GOT3 (cell line): Measurements from ENCODE around the gene PSMD5.
"Not testable (repeated sequence)": the region's sequence is repeated elsewhere in the genome, so short reads cannot be mapped to it uniquely, and the experiment has no call there.

Experiments used
- DNase-seq: peaks from one replicate; lab custom pipeline; 2025; ENCODE audit warnings: mixed read lengths; lab: John Stamatoyannopoulos, UW

PSMD5 gene

GRCh38 chr9:120807607-120808379, 34.9 kb downstream of the PSMD5 start:
- no peak for DNase-seq

- DNase-seq = not testable (repeated sequence)
Measured at GRCh38 chr9:120804784-120805363, 37.8 kb downstream of the PSMD5 start.

- DNase-seq = no peak
Measured at GRCh38 chr9:120801441-120801840, 41.3 kb downstream of the PSMD5 start.

GRCh38 chr9:120792898-120793765, 49.6 kb downstream of the PSMD5 start, which contains the start of gene FBXW2:
Gene FBXW2 (minus strand): TSS chr9:120793416. CDS start chr9:120788258, 5,158 bp downstream.
- peak; percentile 64 for DNase-seq

- DNase-seq = no peak
Measured at GRCh38 chr9:120791161-120791560, 51.6 kb downstream of the PSMD5 start.

GRCh38 chr9:120787933-120788332, 54.8 kb downstream of the PSMD5 start:
- DNase-seq = no peak

GRCh38 chr9:120783602-120784047, 59.1 kb downstream of the PSMD5 start:
- DNase-seq = no peak

- no peak for DNase-seq
Measured at GRCh38 chr9:120781236-120781635, 61.5 kb downstream of the PSMD5 start.

GRCh38 chr9:120780367-120780766, 62.4 kb downstream of the PSMD5 start:
- no peak for DNase-seq

- no peak for DNase-seq
Measured at GRCh38 chr9:120779227-120779626, 63.5 kb downstream of the PSMD5 start.

GRCh38 chr9:120778758-120779157, 64.0 kb downstream of the PSMD5 start:
- DNase-seq = no peak

- DNase-seq = no peak
Measured at GRCh38 chr9:120777229-120777628, 65.5 kb downstream of the PSMD5 start.

GRCh38 chr9:120776788-120777187, 65.9 kb downstream of the PSMD5 start:
- DNase-seq = no peak

- DNase-seq = no peak
Measured at GRCh38 chr9:120775859-120776258, 66.9 kb downstream of the PSMD5 start.

- DNase-seq = no peak
Measured at GRCh38 chr9:120774719-120775118, 68.0 kb downstream of the PSMD5 start.

- no peak for DNase-seq
Measured at GRCh38 chr9:120773256-120773655, 69.5 kb downstream of the PSMD5 start.

GRCh38 chr9:120770931-120771330, 71.8 kb downstream of the PSMD5 start:
- no peak for DNase-seq

GRCh38 chr9:120768886-120769285, 73.8 kb downstream of the PSMD5 start:
- DNase-seq = no peak

GRCh38 chr9:120768247-120768646, 74.5 kb downstream of the PSMD5 start:
- no peak for DNase-seq

GRCh38 chr9:120767451-120767850, 75.3 kb downstream of the PSMD5 start:
- DNase-seq = no peak
